Measurements from ENCODE around the gene SH2D3A.
A peak's percentile ranks its signal among the peaks of the same experiment; 100 is the strongest.

The SH2D3A gene

DNA sequence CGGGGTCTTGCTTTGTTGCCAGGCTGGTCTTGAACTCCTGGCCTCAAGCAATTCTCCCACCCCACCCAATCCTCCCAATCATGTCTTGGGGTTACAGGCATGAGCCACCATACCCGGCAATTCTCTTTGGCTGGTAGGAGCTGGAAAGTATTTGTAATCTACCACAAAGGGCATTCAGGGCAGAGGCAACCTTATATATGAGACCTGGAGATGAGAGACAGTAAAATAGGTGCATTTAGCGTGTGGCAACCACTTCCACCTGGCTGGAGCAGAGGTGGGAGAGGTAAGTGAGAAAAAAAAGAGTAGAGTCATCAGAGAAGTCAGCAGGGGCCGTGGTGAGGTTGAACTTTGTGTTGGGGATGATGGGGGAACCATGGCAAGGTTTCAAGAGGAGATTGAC, 42.0 kb upstream of the SH2D3A start:
- TF ChIP-seq, protein P1, sequence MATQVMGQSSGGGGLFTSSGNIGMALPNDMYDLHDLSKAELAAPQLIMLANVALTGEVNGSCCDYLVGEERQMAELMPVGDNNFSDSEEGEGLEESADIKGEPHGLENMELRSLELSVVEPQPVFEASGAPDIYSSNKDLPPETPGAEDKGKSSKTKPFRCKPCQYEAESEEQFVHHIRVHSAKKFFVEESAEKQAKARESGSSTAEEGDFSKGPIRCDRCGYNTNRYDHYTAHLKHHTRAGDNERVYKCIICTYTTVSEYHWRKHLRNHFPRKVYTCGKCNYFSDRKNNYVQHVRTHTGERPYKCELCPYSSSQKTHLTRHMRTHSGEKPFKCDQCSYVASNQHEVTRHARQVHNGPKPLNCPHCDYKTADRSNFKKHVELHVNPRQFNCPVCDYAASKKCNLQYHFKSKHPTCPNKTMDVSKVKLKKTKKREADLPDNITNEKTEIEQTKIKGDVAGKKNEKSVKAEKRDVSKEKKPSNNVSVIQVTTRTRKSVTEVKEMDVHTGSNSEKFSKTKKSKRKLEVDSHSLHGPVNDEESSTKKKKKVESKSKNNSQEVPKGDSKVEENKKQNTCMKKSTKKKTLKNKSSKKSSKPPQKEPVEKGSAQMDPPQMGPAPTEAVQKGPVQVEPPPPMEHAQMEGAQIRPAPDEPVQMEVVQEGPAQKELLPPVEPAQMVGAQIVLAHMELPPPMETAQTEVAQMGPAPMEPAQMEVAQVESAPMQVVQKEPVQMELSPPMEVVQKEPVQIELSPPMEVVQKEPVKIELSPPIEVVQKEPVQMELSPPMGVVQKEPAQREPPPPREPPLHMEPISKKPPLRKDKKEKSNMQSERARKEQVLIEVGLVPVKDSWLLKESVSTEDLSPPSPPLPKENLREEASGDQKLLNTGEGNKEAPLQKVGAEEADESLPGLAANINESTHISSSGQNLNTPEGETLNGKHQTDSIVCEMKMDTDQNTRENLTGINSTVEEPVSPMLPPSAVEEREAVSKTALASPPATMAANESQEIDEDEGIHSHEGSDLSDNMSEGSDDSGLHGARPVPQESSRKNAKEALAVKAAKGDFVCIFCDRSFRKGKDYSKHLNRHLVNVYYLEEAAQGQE (IDR thresholded peaks at IDR 0.05; ENCODE audit: low read depth) = no peak
- TF ChIP-seq, protein P2, sequence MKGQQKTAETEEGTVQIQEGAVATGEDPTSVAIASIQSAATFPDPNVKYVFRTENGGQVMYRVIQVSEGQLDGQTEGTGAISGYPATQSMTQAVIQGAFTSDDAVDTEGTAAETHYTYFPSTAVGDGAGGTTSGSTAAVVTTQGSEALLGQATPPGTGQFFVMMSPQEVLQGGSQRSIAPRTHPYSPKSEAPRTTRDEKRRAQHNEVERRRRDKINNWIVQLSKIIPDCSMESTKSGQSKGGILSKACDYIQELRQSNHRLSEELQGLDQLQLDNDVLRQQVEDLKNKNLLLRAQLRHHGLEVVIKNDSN (IDR thresholded peaks at IDR 0.05) = no peak

DNA sequence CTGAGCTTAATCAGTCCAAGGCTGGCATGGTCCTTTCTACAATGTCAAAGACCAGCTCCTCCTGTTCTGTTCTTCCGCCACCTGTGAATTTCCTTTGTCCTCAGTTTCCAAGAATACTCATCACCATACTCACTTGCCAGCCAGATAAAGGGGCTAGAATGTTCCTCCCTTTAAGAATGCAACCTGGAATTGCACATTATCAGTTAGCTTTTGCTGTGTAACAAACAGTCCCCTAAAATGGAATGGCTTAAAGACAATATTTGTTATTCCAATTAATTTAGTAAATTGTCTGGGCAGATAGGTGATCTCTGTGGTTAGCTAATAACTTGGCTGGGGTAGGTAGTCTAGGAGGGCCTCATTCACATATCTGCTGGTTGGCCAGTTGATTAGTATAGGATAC, 41.3 kb upstream of the SH2D3A start:
- TF ChIP-seq TEAD4 (IDR thresholded peaks at IDR 0.05) (no peak), CREB1 (IDR thresholded peaks at IDR 0.05; ENCODE audit: low read depth) (no peak), ZBTB7A (IDR thresholded peaks at IDR 0.05; ENCODE audit: low read depth) (no peak), TAF1 (IDR thresholded peaks at IDR 0.05; ENCODE audit: low read depth) (no peak), EGR1 (IDR thresholded peaks at IDR 0.05) (no peak), EP300 (IDR thresholded peaks at IDR 0.05; ENCODE audit: borderline replicate concordance) (no peak), YY1 (IDR thresholded peaks at IDR 0.05; ENCODE audit: low read depth) (no peak), CEBPB (IDR thresholded peaks at IDR 0.05) (no peak), TCF12 (IDR thresholded peaks at IDR 0.05; ENCODE audit: low read depth) (no peak), NFIC (IDR thresholded peaks at IDR 0.05) (no peak), RAD21 (IDR thresholded peaks at IDR 0.05; ENCODE audit: low read depth) (no peak), FOXM1 (IDR thresholded peaks at IDR 0.05; ENCODE audit: borderline replicate concordance, low read depth) (no peak)
- TF ChIP-seq, protein P3, sequence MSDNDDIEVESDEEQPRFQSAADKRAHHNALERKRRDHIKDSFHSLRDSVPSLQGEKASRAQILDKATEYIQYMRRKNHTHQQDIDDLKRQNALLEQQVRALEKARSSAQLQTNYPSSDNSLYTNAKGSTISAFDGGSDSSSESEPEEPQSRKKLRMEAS (IDR thresholded peaks at IDR 0.05) = no peak
- TF ChIP-seq, protein P1 (IDR thresholded peaks at IDR 0.05; ENCODE audit: low read depth) = no peak
- TF ChIP-seq, protein P2 (IDR thresholded peaks at IDR 0.05) = no peak

DNA sequence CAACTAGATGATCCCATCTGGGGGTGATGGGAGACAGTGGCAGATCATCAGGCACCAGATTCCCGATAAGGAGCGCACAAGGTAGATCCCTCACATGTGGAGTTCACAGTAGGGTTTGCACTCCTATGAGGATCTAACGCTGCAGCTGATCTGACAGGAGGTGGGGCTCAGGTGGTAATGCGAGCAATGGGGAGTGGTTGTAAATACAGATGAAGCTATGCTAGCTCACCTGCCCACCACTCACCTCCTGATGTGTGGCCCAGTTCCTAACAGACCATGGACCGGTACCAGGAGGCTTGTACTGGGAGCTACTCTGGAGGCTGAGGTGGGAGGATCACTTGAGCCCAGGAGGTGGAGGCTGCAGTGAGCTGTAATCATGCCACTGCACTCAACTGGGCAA, 40.1 kb upstream of the SH2D3A start:
- TF ChIP-seq, protein P2 (IDR thresholded peaks at IDR 0.05) = no peak
- TF ChIP-seq TCF12 (IDR thresholded peaks at IDR 0.05; ENCODE audit: low read depth) = no peak
- no peak for TF ChIP-seq TAF1 (IDR thresholded peaks at IDR 0.05; ENCODE audit: low read depth)
- no peak for TF ChIP-seq CEBPB (IDR thresholded peaks at IDR 0.05)
- TF ChIP-seq EP300 (IDR thresholded peaks at IDR 0.05; ENCODE audit: borderline replicate concordance) = no peak
- no peak for TF ChIP-seq FOXM1 (IDR thresholded peaks at IDR 0.05; ENCODE audit: borderline replicate concordance, low read depth)
- TF ChIP-seq, protein P3 (IDR thresholded peaks at IDR 0.05) = no peak
- no peak for TF ChIP-seq NFIC (IDR thresholded peaks at IDR 0.05)
- no peak for TF ChIP-seq YY1 (IDR thresholded peaks at IDR 0.05; ENCODE audit: low read depth)
- TF ChIP-seq CREB1 (IDR thresholded peaks at IDR 0.05; ENCODE audit: low read depth) = no peak
- TF ChIP-seq RAD21 (IDR thresholded peaks at IDR 0.05; ENCODE audit: low read depth) = no peak
- TF ChIP-seq TEAD4 (IDR thresholded peaks at IDR 0.05) = no peak
- no peak for TF ChIP-seq ZBTB7A (IDR thresholded peaks at IDR 0.05; ENCODE audit: low read depth)

DNA sequence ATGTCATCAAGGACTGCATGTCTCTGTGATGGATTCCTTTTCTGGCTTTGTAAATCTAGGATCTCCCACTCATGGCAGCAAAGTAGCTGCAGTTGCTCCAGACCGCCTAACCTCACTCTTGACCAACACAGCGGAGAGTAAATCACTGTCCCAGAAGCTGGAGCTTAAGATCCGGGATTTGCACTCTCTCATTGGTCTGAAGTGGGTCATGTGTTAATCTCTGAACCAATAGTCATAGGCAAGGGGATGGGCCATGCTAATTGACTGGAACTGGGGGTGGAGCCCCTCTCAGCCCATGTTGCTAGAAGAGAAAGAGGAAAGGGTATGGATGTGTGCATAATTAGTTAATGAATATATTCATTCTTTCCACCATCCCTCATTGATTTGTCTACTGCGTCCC, 39.3 kb upstream of the SH2D3A start:
- TF ChIP-seq TAF1 (IDR thresholded peaks at IDR 0.05; ENCODE audit: low read depth) (no peak), FOXM1 (IDR thresholded peaks at IDR 0.05; ENCODE audit: borderline replicate concordance, low read depth) (no peak), YY1 (IDR thresholded peaks at IDR 0.05; ENCODE audit: low read depth) (no peak), EP300 (IDR thresholded peaks at IDR 0.05; ENCODE audit: borderline replicate concordance) (no peak)
- TF ChIP-seq, protein P1 (IDR thresholded peaks at IDR 0.05; ENCODE audit: low read depth) = no peak
- TF ChIP-seq, protein P2 (IDR thresholded peaks at IDR 0.05) = peak; percentile 62

Measured in Ishikawa (cell line).